Kidney (tissue), 14 donors: ENCODE results near the gene PRND. TPM values are rescaled to one million over a fixed set of nuclear protein-coding genes. Genes with fewer than 3 reads are reported as not detected.

Source experiments
- DNase-seq, 5 donors: peaks; one replicate each; pipeline ENCODE4 v3.0.0-alpha.2; 2013 to 2020
- FAIRE-seq: peaks from 2 replicates; lab custom pipeline; 2012; peaks lifted over from hg19 to GRCh38; lab: Jason Lieb, UNC
- H3K27ac ChIP-seq, 2 donors: one replicate each; pipeline ENCODE4 v1.7.0; 2013; ENCODE audit warnings: low read depth in 2 of 2, low read length in 2 of 2, inconsistent platforms in 1 of 2
- H3K27me3 ChIP-seq: one replicate; pipeline ENCODE4 v1.7.1; 2013; ENCODE audit warnings: low read length, inconsistent platforms; ENCODE audit not compliant: control insufficient read depth, insufficient read depth
- H3K36me3 ChIP-seq, 3 donors: one replicate each; pipeline versions ENCODE4 v1.7.0 to v1.7.1; 2013; ENCODE audit warnings: low read length in 3 of 3, control low read depth in 1 of 3, inconsistent platforms in 1 of 3; ENCODE audit not compliant: insufficient read depth in 3 of 3, control insufficient read depth in 2 of 3
- H3K4me1 ChIP-seq, 3 donors: one replicate each; pipeline versions ENCODE4 v1.7.0 to v1.7.1; 2013; ENCODE audit warnings: low read length in 3 of 3, inconsistent platforms in 1 of 3, low read depth in 1 of 3; ENCODE audit not compliant: control insufficient read depth in 2 of 3, insufficient read depth in 2 of 3
- H3K4me3 ChIP-seq, 3 donors: one replicate each; pipeline versions ENCODE4 v1.7.0 to v1.8.1; 2013; ENCODE audit warnings: low read length in 3 of 3, control low read depth in 1 of 3, inconsistent platforms in 1 of 3
- H3K9ac ChIP-seq, 3 donors: one replicate each; pipeline versions ENCODE4 v1.7.0 to v1.7.1; 2013; ENCODE audit warnings: low read length in 3 of 3, control low read depth in 1 of 3, inconsistent platforms in 1 of 3
- H3K9me3 ChIP-seq, 3 donors: one replicate each; pipeline versions ENCODE4 v1.7.0 to v1.7.1; 2013; ENCODE audit warnings: low read length in 3 of 3, control low read depth in 1 of 3, inconsistent platforms in 1 of 3; ENCODE audit not compliant: control insufficient read depth in 2 of 3, insufficient read depth in 1 of 3
- intact Hi-C: fragments of 100-400 bp; cut with DNase I; formaldehyde crosslinking; loops from one replicate; pipeline ENCODE4 v1.11.1; 2022
- polyA plus RNA-seq: library from polyadenylated mRNA; stranded (reverse); fragments of 350-450 nt; fragmentation: Illumina TruSeq; extraction: RNeasy Lipid Tissue Mini Kit (QIAGEN cat#74804); gene quantifications from one replicate; pipeline ENCODE4 v1.2.3, GENCODE V29; 2014; ENCODE audit warnings: low read depth, low replicate concordance; ENCODE audit not compliant: insufficient read depth
- total RNA-seq: library from RNA; stranded (reverse); fragmentation: NEBNext Ultra II Directional; extraction: Animal tissue kit (Norgen Biotek cat#: 25700); gene quantifications from one replicate; pipeline ENCODE4 v1.2.1, GENCODE V29; 2021
- TF ChIP-seq, protein P1 (sequence below): IDR thresholded peaks from 3 replicates; pipeline ENCODE4 v1.5.1; 2012; ENCODE audit warnings: mild to moderate bottlenecking, moderate library complexity, borderline replicate concordance; ENCODE audit not compliant: insufficient read depth; ENCODE audit errors: extremely low read depth
- donor health status: control.
- donor health status: control.
- donor health status: control.
- donor health status: control.
- donor health status: control.
- donor health status: DM: yes; HTN: yes; CAD: no.
- donor health status: Normal renal cell carcinoma (clear cell type).

Gene PRND
- total and polyA plus RNA-seq, 2 donors from 2014 or later = not detected

GRCh38 chr20:4728120-4728760, 6.5 kb downstream of the PRND start:
- Histone ChIP-seq H3K27me3 (no peaks in the 10 kb centered on the region), H3K9me3 (no peaks in the 10 kb centered on the region), H3K27ac (no peak overlapping the region), H3K4me3 (no peak overlapping the region), H3K4me1 (no peaks in the 10 kb centered on the region), H3K9ac (no peak overlapping the region), H3K36me3 (no peaks in the 10 kb centered on the region)
- TF ChIP-seq, protein P1, sequence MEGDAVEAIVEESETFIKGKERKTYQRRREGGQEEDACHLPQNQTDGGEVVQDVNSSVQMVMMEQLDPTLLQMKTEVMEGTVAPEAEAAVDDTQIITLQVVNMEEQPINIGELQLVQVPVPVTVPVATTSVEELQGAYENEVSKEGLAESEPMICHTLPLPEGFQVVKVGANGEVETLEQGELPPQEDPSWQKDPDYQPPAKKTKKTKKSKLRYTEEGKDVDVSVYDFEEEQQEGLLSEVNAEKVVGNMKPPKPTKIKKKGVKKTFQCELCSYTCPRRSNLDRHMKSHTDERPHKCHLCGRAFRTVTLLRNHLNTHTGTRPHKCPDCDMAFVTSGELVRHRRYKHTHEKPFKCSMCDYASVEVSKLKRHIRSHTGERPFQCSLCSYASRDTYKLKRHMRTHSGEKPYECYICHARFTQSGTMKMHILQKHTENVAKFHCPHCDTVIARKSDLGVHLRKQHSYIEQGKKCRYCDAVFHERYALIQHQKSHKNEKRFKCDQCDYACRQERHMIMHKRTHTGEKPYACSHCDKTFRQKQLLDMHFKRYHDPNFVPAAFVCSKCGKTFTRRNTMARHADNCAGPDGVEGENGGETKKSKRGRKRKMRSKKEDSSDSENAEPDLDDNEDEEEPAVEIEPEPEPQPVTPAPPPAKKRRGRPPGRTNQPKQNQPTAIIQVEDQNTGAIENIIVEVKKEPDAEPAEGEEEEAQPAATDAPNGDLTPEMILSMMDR = no peak
- intact Hi-C loops = no loop called here
- FAIRE-seq (no peak), DNase-seq (no peak)

GRCh38 chr20:4729265-4729664, 7.6 kb downstream of the PRND start:
- intact Hi-C loops = no loop called here

GRCh38 chr20:4730780-4731179, 9.1 kb downstream of the PRND start:
- TF ChIP-seq, protein P1 = no peak
- H3K27me3 ChIP-seq = no peaks in the 10 kb centered on the region
- no peak overlapping the region for H3K9ac ChIP-seq
- H3K9me3 ChIP-seq = no peaks in the 10 kb centered on the region
- FAIRE-seq (no peak), DNase-seq (peak in 2 of 5 donors; percentile 28 to 36)
- H3K4me1 ChIP-seq = no peaks in the 10 kb centered on the region
- H3K36me3 ChIP-seq = no peaks in the 10 kb centered on the region
- intact Hi-C loops = no loop called here
- no peak overlapping the region for H3K27ac ChIP-seq
- H3K4me3 ChIP-seq = no peak overlapping the region

More at GRCh38 chr20:4729265-4729664, 7.6 kb downstream of the PRND start:
- no peaks in the 10 kb centered on the region for H3K36me3 ChIP-seq
- H3K27ac ChIP-seq = no peak overlapping the region
- H3K27me3 ChIP-seq = no peaks in the 10 kb centered on the region
- FAIRE-seq (no peak), DNase-seq (no peak)
- H3K4me3 ChIP-seq = no peak overlapping the region
- H3K9ac ChIP-seq = no peak overlapping the region
- no peaks in the 10 kb centered on the region for H3K4me1 ChIP-seq
- TF ChIP-seq, protein P1 = no peak
- H3K9me3 ChIP-seq = no peaks in the 10 kb centered on the region

DNA sequence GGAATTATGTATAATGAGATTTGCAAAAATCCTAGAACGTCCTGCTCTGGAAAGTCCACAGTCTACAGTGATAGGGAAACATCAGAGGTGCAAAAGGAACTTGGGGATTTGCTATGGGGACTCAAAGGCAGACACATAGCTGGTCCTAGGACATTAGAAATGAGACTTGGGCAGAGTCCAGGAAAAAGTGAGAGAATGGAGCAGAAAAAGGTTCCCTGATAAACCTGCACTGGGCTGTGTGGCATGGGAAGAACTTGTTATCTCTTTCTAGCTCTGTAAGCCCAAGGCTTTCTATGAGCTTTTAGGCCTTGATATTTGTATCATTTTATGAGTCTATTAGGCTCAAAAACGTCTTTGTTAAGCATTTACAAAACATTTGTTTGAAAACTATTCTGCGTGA, 15.2 kb downstream of the PRND start:
- TF ChIP-seq, protein P1 = no peak
- DNase-seq = no peak
- no peaks in the 10 kb centered on the region for H3K4me1 ChIP-seq
- intact Hi-C loops = no loop called here
- no peak overlapping the region for H3K9ac ChIP-seq
- H3K9me3 ChIP-seq = no peaks in the 10 kb centered on the region
- no peak for FAIRE-seq
- H3K27me3 ChIP-seq = no peaks in the 10 kb centered on the region
- H3K27ac ChIP-seq = no peak overlapping the region
- no peak overlapping the region for H3K4me3 ChIP-seq
- H3K36me3 ChIP-seq = no peaks in the 10 kb centered on the region
